ENCODE data around the gene RAB10.
A peak's percentile ranks its signal among the peaks of the same experiment; 100 is the strongest.
"Not testable (repeated sequence)": the region's sequence is repeated elsewhere in the genome, so short reads cannot be mapped to it uniquely, and the experiment has no call there.

The RAB10 gene

DNA sequence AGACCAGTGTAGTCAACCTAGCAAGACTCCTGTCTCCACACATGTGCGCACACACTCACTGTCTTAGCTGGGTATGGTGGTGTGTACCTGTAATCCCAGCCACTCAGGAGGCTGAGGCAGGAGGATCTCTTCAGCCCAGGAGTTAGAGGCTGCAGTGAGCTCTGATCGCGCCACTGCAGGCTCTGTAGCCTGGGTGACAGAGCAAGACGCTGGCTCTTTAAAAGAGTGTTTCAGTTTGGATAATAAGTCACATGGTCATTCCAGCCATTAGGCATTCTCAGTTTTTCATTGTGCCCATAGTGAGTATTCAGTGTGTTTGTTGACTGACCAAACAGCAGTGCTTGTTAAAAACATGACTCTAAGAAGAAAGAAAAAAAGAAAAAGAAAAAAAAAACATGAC lies 31.0 kb downstream of the RAB10 start:
- no peak for DNase-seq

GRCh38 chr2:26067186-26067974 lies 33.5 kb downstream of the RAB10 start:
- no peak for DNase-seq

GRCh38 chr2:26067980-26068507 lies 34.2 kb downstream of the RAB10 start:
- DNase-seq: no peak

DNA sequence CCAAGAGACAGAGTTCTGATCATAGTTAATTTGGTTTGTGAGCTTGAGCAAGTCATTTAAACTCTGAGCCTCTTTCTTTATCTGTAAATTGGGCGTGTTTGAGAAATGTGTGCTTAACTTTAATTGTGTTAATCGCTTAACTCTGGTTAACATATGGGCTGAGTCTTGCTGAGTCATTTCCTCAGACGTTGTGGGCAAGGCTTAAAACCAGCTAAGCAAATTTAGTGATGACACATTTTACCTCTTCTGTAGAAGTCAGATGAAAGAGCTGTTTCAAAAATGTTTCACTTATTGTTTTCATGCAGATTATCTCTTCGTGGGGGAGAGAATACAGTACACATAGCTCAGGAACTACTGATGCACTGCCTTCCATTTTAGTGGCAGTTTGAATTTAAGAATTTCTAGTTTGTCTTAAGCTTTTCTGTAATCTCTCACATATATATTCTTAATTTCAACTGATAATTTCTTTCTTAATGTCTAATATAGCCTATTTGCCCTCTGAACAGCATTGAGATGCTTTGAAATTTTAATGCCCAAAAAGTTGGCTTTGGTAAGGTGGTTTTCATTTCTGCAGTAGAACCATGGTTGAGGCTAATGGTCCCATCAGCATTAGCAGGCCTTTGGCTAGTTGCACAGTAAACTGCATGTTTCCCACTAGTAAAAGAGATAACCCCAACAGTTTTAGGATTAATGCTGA lies 34.9 kb downstream of the RAB10 start:
- DNase-seq: peak; percentile 88

GRCh38 chr2:26070730-26071129 lies 36.8 kb downstream of the RAB10 start:
- DNase-seq: no peak

DNA sequence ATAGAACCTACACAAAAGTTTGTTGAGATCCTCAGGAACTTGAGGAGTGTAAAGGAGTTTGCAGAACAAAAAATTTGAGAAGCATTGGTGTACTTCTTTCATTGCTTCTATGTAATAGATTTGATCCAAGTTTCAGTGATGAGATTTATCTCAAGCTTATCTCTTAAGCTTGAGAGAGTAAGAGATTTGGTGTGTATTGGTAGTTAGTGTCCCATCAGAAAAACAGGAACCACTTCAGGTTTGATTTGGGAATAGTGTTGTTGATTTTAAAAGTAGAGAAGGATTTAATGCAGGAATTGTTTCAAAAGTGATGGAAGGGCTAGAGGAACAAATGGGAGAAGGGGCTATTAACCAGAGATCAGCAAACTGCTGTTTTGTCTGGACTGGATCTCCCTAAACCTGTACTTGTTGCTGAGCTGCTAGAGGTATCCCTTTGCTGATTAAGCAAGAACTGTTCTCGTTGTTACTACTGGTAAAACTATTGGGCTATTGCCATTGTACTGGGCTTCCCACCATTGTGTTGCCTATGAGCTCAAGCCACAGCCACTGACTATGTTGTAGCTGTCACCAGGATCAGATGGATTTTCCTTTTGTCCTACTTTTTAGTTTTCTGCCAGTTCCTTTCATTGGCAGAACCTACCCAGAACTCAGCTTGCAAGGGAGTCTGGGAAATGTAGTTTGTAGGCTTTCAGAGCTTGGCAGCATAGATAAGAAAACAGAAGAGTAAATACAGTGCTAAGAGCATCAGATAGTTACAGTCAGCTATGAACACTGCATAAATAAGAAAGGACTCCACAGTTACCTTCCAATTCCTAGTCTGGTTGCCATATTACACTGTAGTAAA lies 39.3 kb downstream of the RAB10 start:
- no peak for DNase-seq

GRCh38 chr2:26073830-26074229 lies 39.9 kb downstream of the RAB10 start:
- DNase-seq: no peak

GRCh38 chr2:26074676-26075075 lies 40.8 kb downstream of the RAB10 start:
- no peak for DNase-seq

DNA sequence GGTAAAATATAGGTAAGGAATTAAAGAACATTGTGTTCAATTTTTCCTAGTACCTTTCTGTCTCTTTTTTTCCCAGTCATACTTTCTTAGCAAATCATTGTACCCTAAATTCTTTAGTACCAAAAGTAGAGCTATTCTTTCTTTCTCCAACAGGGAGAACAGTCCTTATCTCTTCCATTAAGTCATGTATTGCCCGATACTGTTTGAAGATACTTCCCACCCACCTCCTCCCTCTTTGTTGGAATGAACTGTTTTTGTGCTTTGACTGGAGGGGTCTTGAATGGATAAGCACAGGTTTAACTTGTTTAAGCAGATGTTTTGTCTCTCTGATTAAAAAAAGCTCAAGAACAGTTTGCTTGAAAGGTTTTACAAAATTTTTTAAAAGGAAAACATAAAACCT lies 41.3 kb downstream of the RAB10 start:
- no peak for DNase-seq

- no peak for DNase-seq
Observed at GRCh38 chr2:26076001-26076587, 42.2 kb downstream of the RAB10 start.

DNA sequence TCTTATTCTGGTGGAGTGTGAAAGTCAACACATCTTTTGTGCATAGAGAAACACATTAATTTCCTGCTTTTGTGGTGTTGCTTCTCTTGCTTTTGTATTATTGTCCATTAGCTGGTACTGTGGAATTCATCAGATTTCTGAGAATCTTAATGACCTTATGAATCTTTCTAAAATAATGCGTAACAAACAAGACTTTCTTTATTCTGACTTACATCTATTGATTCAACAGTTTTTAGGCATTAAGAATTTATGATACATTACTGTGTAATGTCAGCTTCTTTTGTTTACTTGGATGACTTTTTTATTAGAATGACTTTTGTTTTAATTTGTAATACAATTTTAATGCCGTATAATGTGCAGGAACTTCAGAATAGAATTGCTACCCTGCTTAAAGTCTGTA lies 43.4 kb downstream of the RAB10 start:
- no peak for DNase-seq

GRCh38 chr2:26078939-26079338 lies 45.1 kb downstream of the RAB10 start:
- DNase-seq: no peak

DNA sequence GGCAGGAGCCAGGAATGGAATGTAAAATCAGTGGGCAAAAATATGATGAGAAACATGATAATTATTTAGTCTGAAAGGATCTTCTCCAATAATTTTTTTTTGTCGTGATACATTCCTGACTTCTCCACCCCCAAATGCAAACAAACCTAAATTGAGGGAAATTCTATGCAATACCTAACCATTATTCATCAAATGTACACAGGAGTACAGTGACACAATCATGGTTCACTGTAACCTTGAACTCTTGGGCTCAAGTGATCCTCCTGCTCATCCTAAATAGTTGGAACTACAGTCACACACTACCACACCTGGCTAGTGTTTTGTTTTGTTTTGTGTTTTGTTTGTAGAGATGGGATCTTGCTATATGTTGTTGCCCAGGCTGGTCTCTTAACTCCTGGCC lies 46.5 kb downstream of the RAB10 start:
- DNase-seq: peak; percentile 55

- DNase-seq: not testable (repeated sequence)
Observed at GRCh38 chr2:26080925-26081324, 47.0 kb downstream of the RAB10 start.

- DNase-seq: no peak
Observed at GRCh38 chr2:26081556-26081955, 47.7 kb downstream of the RAB10 start.

GRCh38 chr2:26086155-26086637 lies 52.3 kb downstream of the RAB10 start:
- DNase-seq: peak; percentile 88

DNA sequence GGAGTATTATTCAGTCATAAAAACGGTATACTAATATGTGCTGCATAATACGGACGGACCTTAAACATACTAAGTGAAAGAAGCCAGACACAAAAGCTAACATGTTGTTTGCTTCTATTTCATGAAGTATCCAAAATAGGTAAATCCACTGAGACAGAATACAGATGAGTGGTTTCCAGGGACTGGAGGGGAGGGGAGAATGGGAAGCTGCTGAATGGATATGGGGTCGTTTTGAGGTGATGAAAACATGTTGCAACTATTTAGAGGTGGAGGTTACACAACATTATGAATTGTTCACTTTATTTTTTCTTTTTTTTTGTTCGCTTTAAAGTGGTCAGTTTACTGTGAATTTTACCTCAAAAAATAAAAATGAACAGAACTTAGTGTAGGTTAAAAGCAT lies 52.9 kb downstream of the RAB10 start:
- DNase-seq: no peak

GRCh38 chr2:26088038-26088643 lies 54.3 kb downstream of the RAB10 start:
- peak; percentile 41 for DNase-seq

DNA sequence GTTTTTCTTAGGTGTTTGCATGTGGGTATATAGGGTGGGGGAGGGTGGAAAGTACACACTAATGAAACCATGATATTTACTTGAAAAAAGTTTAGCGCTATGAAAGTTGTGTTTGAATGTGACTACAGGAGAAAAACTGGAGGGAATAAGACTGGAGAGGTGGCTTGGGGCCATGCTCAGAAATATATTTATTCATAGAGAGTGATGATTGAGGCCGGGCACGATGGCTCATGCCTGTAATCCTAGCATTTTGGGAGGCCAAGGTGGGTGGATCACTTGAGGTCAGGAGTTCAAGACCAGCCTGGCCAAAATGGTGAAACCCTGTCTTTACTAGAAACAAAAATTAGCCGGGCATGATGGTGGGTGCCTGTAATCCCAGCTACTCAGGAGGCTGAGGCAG lies 55.0 kb downstream of the RAB10 start:
- not testable (repeated sequence) for DNase-seq

- no peak for DNase-seq
Observed at GRCh38 chr2:26089337-26089736, 55.5 kb downstream of the RAB10 start.

DNA sequence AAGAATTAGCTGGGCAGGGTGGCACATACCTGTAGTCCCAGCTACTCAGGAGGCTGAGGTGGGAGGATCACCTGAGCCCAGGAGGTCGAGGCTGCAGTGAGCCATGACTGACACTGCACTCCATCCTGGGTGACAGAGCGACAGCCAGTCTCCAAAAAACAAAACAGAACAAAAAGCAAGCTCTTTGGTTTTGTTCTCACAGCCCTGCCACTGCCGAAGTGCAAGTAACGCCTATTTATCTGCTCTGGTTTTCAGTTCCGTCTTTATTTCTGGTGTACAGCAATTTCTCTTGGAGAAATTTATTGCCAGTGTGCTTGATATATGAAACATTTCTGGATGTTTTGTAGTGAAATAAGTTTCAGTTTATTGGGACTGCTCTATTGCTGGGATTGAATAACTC lies 61.9 kb downstream of the RAB10 start:
- DNase-seq: no peak

DNA sequence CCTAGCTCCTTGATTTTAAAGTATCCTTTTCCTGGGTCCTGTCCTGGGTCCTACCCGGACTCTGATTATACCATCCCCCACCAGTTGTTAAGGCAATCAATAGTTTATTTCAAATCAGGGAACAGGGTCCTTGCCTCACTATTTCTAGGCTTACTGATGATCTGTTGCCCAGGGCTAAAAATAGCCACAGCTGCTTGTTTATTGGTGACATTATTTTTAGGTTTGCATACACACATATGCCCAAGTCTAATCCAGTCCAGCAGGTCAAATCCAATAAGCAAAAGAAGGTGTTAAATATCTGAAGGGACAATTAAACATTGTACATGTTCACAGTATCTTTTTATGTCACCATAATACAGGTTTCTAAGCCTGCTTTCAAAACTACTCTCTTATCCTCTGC lies 66.0 kb downstream of the RAB10 start:
- DNase-seq: no peak

Data from HCEC 1CT (cell line).